ENCODE measurements around the gene REC8. TPM values are rescaled to one million over a fixed set of nuclear protein-coding genes. Genes with fewer than 3 reads are reported as not detected.

Gene REC8
- total and polyA plus RNA-seq, 12 donors = 2.5 to 17.7 (median 4.3) TPM

GRCh38 chr14:24192933-24193332, 21.1 kb downstream of the REC8 start:
- DNase-seq = no peak
- no peak for TF ChIP-seq CTCF (IDR thresholded peaks at IDR 0.05)
- no peak overlapping the region for H3K27ac ChIP-seq
- peaks cover 6 to 44% (median 37%) of the 10 kb centered on the region in 9 donors for H3K4me1 ChIP-seq
- peaks cover 0 to 42% (median 15%) of the 10 kb centered on the region in 9 donors for H3K36me3 ChIP-seq
- no peak overlapping the region for H3K4me3 ChIP-seq
- H3K9me3 ChIP-seq = no peaks in the 10 kb centered on the region
- intact Hi-C loops (cut with DNase I) = no loop called here
- no peak for ATAC-seq
- 95% methylated on average over 15 of the region's 15 CpGs for WGBS, 2 donors
- H3K27me3 ChIP-seq = no peaks in the 10 kb centered on the region

GRCh38 chr14:24194186-24194872, 22.4 kb downstream of the REC8 start:
- H3K27ac ChIP-seq = peak overlapping the region in 8 of 10 donors; percentile 94 to 100 (median 98)
- peaks cover 0 to 45% (median 15%) of the 10 kb centered on the region in 9 donors for H3K36me3 ChIP-seq
- 75 to 77% methylated on average over 7 of the region's 7 CpGs for WGBS, 2 donors
- H3K9me3 ChIP-seq = no peaks in the 10 kb centered on the region
- H3K4me1 ChIP-seq = peaks cover 4 to 41% (median 29%) of the 10 kb centered on the region in 9 donors
- intact Hi-C loops (cut with DNase I) = no loop called here
- ATAC-seq = no peak
- TF ChIP-seq CTCF (IDR thresholded peaks at IDR 0.05) = no peak
- peak overlapping the region in 9 of 10 donors; percentile 59 to 100 (median 91) for H3K4me3 ChIP-seq
- no peaks in the 10 kb centered on the region for H3K27me3 ChIP-seq
- DNase-seq = no peak

GRCh38 chr14:24194873-24195185, 22.9 kb downstream of the REC8 start:
- H3K4me1 ChIP-seq = peaks cover 4 to 39% (median 27%) of the 10 kb centered on the region in 9 donors
- ATAC-seq (peak in 2 of 8 donors; percentile 1 to 14), DNase-seq (no peak)
- H3K36me3 ChIP-seq = peaks cover 0 to 45% (median 15%) of the 10 kb centered on the region in 9 donors
- intact Hi-C loops (cut with DNase I) = no loop called here
- TF ChIP-seq CTCF (IDR thresholded peaks at IDR 0.05) = no peak
- H3K27ac ChIP-seq = peak overlapping the region; percentile 92 to 100 (median 98)
- whole genome bisulfite sequencing, 2 donors = 47 to 52% methylated on average over 8 of the region's 8 CpGs
- H3K27me3 ChIP-seq = no peaks in the 10 kb centered on the region
- H3K4me3 ChIP-seq = peak overlapping the region; percentile 59 to 100 (median 92)
- H3K9me3 ChIP-seq = no peaks in the 10 kb centered on the region

GRCh38 chr14:24195186-24196070, 23.5 kb downstream of the REC8 start, which contains the start of gene TM9SF1:
TM9SF1 (minus strand) TSS chr14:24195441; CDS start chr14:24195019, 422 bp downstream.
- H3K9me3 ChIP-seq = no peaks in the 10 kb centered on the region
- peaks cover 4 to 39% (median 27%) of the 10 kb centered on the region in 9 donors for H3K4me1 ChIP-seq
- no peak for TF ChIP-seq CTCF (IDR thresholded peaks at IDR 0.05)
- WGBS, 2 donors = 0% methylated on average over 82 to 89 of the region's 89 CpGs
- ATAC-seq (peak; percentile 92 to 97 (median 96)), DNase-seq (peak; percentile 90)
- H3K27me3 ChIP-seq = no peaks in the 10 kb centered on the region
- H3K4me3 ChIP-seq = peak within 1 kb of the TSS; percentile 59 to 100 (median 92)
- peak within 1 kb of the TSS; percentile 92 to 100 (median 98) for H3K27ac ChIP-seq
- peaks cover 0 to 42% (median 15%) of the 10 kb centered on the region in 9 donors for H3K36me3 ChIP-seq
- intact Hi-C loops (cut with DNase I) = no loop called here
